ENCODE data around the gene PRUNE2.
"Not testable (repeated sequence)": the region's sequence is repeated elsewhere in the genome, so short reads cannot be mapped to it uniquely, and the experiment has no call there.

Gene PRUNE2

DNA sequence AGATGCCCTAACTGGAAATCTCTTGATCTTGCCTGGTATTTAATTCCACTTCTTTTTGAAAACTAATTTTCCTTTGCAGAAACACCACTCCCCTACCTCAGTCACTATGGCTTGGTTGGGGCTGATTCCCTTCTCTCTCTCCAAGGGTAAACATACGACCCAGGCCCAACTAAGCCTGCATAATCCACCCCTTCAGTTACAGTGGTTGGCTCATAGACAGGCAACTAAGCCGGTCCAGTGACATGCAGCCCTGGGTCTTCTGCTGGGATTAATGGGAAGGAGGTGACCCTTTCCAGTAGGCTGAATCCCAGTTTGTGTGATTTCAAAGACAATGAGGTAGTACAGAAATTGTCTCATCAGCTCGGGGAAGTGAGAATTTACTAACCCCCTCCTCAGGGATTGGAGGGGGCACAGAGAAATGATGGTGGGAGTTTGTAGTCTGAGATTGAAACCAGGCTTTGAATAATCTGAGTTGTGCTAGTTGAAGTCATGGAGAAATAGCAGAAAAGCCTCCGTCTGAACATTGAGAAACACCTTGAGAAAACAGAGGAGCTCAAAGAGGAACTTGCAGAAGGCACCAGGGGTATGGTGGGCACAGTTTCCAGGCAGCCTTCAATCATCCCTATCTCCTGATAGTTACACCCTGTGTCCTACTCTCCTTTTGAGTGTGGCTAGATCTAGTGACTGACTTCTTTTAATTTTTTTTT is 298.0 kb downstream of the PRUNE2 start:
- no peak for DNase-seq

DNA sequence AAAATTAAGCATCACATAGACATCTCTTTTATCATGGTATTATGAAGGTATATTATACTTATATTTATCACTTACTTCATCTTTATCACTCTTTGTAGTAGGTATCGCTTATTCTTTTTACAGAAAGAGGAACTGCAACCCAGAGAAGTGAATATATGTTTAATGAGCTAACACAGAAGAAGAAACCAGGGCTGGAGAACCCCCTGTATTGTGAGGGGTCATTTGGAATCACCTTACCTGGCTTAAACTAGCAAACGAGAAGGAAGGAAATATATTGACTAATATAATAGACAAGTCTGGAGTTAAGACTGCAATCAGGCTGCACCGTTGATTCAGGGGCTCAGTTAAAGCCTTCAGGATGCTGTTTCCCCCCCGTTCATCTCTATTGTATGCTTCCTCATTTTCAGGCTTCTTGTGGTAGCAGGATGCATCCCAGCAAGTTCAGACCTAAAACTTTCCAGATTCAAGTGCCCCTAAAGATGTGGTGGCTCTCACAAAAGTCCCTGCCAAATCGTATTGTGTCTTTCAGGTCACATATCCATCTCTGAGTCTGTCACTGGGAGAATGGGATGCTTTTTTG is 300.5 kb downstream of the PRUNE2 start:
- no peak for DNase-seq

DNA sequence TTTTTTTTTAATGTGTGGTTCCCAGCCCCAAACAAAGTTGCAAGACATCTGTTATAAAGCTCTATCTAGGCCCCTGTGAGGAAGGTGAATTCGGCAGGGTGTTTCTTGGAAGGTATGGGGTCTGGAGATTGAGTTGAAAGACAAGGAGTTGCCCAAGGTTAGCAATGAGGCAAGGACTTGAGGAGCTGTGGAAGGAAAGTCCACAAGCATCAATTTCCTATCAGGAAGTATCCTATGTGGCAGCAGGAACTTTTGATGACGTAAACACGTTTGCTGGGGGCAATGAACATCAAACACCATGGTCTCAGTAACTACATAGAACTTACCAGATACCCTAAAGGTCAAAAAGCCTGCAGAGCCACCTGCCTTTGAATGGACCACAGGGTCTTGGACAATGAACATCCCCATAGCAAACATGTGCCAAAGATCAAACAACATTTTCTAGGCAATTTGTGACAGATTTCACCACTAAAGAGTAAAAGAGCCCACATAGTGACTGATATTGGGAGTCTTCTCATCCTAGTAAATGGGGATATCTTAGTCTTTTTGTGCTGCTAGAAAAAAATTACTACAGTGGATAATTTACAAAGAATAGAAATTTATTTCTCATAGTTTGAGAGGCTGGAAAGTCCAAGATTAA is 301.9 kb downstream of the PRUNE2 start:
- DNase-seq = no peak

DNA sequence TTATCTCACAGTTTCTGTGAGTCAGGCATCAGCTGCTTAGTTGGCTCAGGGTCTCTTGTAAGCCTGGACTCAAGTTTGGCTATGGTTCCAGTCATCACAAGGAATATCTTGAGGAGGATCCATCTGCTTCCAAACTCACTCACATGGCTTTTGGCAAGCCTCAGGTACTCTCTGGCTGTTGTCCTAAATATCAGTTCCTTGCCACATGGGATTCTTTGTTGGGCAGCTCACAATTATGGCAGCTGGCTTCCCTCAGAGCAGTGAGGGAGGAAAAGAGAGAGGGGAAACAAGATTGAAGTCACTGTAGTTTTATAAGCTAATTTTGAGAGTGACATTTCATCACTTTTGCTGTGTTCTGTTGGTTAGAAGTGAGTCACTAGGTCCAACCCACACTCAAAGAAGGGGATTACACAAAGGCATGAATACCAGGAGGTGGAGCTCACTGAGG is 302.4 kb downstream of the PRUNE2 start:
- peak in 16 of 58 donors; percentile 3 to 42 (median 13) for DNase-seq

DNA sequence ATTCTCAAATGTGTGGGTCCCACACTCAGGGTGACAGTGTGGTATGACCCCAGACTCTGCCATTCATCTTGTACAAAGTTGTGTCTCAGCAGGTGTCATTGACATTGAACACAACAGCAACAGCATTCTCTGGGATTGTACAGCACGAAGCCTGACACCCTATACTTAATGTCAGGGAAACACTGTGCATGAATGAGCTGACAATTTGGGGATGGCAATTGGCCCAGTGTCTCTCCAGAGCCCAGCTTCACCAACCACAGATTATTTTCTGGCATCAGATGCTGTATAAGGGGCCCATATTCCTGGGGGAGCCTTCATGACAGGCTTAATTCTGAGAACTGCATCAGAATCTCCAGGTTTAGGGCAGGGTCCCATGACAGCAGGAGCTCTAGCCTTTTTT is 303.7 kb downstream of the PRUNE2 start:
- DNase-seq = no peak

DNA sequence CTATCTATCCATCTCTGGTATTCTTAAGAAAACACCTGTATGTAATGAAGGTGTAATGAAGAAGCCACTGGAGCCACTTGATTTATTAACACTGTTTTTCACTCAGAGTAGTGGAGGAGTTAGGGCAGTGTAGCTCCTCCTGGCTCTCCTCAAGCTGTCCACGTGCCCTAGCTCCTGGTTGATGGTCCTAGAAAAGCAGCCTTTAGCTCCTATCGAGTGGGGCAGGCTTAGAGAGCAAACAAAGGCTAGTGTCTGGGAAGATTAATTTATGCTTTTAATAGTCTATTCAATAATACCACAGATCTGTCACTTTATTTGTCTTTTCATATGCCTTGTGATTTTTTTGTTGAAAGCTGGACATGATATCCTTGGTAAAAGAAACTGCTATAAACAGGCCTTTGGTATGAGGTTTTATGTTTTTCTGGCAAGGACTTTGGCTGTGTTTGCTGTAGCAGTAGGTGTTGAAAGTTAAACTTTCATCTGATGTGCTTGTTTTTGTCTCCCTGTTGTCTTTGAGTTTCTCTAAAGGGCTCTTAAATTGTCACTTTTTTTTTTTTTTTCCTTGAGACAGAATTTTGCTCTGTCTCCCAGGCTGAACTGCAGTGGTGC is 305.8 kb downstream of the PRUNE2 start:
- DNase-seq = no peak

DNA sequence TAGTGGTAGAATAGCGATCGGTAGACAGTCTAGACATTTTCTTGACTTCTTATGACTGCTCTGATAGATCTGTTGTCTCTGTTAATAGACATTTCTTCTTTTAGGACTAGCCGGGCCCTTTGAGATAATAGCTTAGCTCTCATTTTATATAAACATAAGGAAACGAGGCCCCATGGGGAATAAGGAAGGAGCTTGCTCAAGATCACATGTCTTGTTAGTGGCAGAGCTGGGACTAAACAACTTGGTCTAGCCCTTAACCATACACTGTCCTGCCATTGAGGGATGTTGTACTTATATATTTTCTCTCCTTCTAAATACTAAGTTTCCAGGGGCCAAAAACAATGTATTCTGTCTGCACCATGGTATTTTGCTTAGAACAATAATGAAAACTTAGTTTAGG is 306.9 kb downstream of the PRUNE2 start:
- no peak for DNase-seq

DNA sequence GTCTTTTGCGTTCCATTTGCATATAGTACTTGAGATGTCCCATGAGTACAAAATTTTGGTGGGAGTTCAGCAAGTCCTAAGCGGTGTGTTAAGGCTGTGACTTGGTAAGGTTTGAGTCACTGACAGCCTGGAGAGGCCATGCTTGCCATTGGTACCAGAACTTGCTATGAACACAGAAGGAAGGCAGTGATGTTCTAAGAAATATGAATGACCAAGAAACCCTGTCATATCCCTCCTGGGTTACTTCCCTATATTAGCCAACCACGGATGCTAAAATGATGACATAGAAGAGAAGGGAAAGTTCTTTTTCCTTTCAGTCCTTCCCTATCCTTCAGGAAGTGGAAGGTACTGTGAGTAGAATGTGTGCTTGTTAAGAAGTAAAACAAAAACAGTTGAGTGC is 310.3 kb downstream of the PRUNE2 start:
- DNase-seq = no peak

DNA sequence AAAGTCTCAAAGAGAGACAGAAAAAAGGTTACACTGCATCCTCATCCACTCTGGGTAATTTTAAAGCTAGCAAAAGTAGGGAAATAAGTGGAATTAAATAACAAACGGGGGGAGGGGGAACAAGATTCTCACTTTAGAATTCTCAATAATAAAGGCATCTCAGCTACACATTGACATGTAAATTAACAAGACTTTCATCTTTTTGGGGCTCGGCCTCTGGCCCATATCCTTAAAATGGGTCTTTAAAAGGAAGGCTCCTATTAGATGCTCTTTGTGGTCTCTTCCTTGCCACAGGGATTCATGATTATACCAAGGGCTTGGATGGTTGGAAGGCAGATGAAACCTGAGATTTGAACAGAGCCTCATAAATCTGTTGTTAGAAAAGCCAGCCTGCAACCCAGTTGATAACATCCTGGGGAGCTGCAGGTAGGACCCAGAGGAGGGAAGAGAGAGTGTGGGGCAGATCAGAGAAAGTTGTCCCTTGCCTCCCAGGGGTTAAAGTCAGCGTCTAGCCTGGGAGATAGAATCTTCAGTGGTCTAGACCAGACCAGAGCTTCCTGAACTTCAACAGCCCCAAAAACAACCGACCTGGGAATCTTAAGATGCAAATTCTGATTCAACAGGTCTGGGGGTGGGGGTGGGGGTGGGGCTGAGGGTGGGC is 311.0 kb downstream of the PRUNE2 start:
- no peak for DNase-seq

DNA sequence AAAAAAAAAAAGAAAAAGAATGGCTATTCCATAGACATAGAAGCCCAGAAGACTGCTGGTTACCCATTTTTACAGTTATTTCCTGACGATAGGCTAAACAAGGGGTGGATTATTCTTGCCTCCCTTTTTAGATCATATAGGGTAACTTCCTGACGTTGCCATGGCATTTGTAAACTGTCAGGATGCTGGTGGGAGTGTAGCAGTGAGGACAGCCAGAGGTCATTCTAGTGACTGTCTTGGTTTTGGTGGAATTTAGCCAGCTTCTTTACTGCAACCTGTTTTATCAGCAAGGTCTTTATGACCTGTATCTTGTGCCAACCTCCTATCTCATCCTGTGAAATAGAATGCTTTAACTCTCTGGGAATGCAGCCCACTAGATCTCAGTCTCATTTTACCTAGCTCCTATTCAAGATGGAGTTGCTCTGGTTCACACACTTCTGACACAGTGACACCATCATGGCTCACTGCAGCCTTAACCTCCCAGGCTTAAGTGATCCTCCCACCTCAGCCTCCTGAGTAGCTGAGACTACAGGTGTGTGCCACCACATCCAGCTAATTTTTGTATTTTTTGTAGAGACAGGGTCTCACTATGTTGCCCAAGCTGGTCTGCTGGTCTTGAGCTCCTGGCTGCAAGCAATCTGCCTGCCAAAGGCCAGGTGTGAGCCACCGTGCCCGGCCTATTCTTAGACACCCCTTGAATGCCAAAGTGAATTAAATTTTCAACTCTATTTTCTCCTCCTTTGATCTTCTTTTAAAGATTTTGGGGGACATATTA is 311.8 kb downstream of the PRUNE2 start:
- DNase-seq = not testable (repeated sequence)

DNA sequence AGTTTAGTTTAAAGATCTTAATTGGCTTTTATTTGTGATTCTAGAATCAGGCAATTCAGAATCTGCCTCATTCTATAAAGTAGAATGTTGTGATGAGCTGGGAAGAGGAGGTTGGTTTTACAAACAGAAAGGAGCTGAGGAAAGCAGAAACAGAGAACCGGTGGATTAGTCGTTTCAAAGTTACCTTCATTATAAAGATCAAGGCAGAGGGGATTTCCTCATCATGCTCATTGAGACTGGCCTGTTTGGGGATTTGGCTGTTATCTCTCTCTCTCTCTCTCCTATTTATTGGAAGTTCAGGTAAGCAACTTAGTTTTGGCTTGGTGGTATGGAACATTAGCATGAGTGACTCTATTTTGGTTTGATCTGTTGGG is 313.0 kb downstream of the PRUNE2 start:
- no peak for DNase-seq

DNA sequence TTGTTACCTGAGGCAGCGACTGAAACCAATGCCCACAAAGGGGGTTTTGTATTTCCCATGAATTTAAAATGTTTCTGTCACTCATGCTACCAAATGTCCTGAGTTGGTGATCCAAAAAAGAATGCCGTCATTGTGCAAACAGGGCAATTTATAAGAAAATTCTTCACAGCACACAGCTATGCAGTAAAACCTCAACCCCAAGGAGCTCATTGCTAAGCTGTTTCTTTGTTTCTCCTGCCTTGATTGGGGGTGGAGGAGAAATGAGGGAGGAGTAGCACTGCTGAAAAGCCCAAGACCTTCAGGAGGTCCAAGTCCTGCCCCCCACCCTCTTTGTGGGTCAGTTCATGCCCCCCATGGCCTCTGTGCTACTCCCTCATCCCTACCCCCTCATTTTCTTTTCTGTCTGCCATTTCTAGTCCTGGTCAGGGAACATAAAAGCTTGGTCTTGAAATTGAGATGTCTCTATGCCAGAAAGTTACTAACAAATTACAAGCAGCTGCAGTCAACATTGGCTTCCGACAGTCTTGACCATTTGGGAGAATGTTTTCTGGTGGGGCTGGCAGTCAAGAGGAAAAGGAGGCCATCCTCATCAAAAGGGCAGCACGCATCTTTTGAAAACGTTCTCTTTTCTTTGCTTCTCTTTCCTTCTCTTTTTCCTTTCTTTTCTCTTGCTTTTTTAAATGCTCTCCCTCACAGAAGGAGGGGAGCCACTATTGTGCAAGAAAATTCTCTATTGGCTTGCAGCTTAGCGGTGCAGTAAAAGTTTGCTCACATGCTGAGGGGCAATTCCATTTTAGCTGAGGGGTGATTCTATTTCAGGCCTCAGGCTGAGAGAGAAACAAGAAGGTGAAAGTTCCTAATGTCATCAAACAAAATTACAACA is 313.6 kb downstream of the PRUNE2 start:
- DNase-seq = no peak

DNA sequence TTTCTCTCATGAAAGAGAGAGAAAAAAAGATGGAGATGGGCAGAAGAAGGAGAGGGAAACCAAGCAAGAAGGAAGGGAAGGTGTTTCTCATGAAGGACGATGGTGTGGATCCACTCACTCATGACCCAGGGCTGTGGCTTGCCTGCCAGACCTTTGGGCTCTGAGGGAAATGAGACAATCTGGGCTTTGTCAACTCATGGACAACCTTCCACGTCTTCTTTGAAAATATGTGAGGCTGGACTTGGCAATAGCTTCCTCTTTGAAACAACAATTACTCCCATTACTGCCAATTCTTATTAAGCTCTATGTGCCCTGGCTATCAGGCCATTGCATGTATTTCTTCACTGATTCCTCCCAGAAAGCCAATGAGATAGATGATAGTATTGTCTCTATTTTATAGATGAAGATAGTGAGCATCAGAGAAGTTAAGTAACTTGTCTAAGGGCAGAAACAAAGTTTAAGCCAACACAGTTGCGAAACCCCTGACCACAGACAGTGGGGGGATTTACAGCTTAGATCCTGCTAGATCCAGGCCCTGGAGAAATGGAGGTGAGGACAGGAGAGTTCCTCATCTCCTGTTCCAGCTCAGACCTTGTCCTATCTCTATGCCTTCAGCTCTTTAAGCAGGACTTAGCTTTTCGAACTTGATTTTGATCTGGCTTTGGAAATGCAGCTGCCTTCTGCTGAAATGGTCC is 314.5 kb downstream of the PRUNE2 start:
- DNase-seq = no peak

DNA sequence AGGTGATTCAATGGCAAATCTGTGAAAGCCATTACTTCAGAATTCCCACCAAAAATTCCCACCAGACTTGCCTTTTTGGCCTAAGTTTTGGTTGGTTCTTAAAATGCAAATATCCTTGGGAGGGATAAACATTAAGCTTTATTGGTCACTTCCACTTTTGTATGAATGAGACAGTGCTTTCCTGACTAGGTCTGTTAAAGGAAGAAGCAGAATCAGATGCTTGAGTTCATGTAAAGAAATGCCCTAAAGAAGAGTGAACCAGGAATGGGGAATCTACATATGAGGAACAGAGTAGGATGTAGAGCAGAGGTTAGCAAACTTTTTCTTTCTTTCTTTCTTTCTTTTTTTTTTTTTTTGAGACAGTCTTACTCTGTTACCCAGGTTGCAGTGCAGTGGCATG is 317.6 kb downstream of the PRUNE2 start:
- DNase-seq = no peak

DNA sequence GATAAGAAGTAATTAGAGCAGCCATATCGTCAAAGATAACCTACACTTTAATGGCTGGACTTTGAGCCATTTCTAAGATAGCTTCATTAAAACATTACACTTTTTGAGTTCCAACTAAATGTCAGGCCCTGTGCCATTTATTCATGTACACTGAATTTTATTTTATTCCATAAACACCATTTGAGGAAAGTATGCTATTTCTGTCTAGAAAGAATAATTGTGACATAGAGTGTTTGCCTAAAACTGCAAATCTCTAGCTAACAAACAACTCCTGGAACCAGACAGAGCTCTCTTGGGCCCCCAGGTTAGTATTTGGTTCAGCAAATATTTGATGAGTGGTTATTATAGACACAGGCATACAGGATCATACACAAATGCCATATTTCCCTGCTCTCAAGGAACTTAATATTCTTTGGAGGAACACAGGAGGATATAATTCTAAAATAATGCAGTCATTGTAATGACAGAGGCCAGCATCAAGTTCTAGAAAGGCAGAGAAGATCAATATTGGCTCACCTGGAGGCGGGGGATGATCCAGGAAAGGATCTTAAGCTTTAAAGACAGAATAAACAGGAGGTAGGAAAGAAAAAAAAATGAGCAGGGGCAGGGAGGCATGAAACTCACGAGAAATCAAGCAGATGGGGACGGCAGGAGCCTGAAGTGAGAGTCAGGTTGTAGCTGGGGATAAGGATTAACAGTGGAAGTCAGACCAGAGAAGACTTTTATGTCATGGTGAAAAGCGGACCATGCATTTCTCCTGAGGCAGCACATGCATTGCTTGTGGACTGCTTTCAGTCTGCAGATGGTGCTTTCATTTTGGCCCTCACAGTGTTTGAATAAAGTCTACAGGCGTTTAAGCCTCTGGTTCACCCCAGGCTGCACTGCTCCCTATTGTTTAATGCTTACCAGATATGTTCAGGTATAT is 319.3 kb downstream of the PRUNE2 start:
- DNase-seq = no peak

DNA sequence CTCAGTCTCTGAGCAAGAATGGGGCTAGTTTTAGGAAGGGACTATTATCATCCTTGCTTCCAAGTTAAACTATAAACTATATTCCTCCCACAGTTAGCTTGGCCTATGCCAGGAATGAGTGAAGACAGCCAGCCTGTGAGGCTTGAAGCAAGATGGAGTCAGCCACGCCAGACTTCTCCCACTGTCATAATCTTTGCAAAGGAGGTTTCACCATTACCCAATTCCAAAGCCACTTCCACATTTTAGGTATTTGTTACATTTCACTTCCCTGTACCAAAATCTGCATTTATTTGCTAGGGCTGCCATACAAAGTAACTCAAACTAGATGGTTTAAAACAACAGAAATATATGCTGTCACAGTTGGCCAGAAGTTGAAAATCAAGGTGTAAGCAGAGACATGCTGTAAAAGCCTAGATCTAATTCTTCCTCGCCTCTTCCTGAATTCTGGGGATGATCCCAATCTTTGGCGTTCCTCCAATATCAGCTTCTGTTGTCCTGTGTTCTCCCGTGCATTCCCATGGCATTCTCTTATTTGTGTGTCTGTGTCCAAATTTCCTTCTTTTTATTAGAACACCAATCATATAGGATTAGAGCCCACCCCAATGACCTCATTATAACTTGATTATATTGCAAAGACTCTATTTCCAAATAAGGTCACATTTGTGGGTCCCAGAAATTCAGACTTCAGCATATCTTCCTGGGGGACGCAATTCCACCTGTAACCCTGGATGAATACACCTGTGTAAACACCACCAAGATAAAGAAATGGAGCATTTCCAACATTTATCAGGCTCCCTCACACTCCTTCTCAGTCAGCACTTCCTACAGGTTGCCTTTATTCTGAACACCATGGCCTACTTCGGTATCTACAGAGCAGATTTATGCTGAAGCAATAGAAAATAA is 320.2 kb downstream of the PRUNE2 start:
- DNase-seq = peak in 1 of 58 donors; percentile 13

DNA sequence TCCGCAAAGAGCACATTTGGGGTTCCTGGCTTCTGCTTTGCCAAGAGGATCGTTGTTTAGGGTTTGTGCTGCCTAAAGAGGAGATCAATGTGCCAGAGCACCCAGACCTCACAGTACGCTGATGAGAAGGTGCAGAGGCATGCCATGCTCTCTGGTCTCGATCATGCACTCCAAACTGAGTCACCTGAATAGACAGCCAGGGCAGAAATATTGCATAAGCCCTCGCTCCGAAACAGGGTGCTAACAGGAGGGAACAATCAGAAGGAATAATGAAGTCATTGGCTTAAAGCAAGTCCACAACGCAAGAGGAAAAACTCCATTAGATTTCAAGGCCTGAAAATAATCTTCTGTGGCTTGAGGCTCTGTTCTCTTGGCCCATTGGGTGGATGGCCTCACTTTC is 322.7 kb downstream of the PRUNE2 start:
- DNase-seq = no peak

Data from anterior cingulate cortex (tissue), 58 donors.